GM18870 (cell line): ENCODE results near the gene ANAPC1.
A peak's percentile ranks its signal among the peaks of the same experiment; 100 is the strongest.
"Not testable (repeated sequence)": the region's sequence is repeated elsewhere in the genome, so short reads cannot be mapped to it uniquely, and the experiment has no call there.

Experiments used
- ATAC-seq: cut with Tn5 transposase; IDR thresholded peaks from one replicate; pipeline ENCODE4 v1.9.1; 2021; ENCODE audit warnings: moderate library complexity; ENCODE audit not compliant: unreplicated experiment

ANAPC1 gene

GRCh38 chr2:111883661-111884591 is at the start of gene ANAPC1:
TSS of gene ANAPC1 (minus strand) at chr2:111884193. CDS start at chr2:111880825, 3,368 bp downstream.
- peak; percentile 68 for ATAC-seq

GRCh38 chr2:111932841-111933291 is 48.9 kb upstream of the ANAPC1 start:
- no peak for ATAC-seq

- ATAC-seq: no peak
Observed at GRCh38 chr2:111930875-111931274, 46.9 kb upstream of the ANAPC1 start.

- ATAC-seq: no peak
Observed at GRCh38 chr2:111930409-111930808, 46.4 kb upstream of the ANAPC1 start.

- ATAC-seq: no peak
Observed at GRCh38 chr2:111927723-111928122, 43.7 kb upstream of the ANAPC1 start.

- ATAC-seq: no peak
Observed at GRCh38 chr2:111924617-111925107, 40.7 kb upstream of the ANAPC1 start.

GRCh38 chr2:111923276-111923804 is 39.3 kb upstream of the ANAPC1 start:
- no peak for ATAC-seq

- ATAC-seq: no peak
Observed at GRCh38 chr2:111919794-111920608, 36.0 kb upstream of the ANAPC1 start.

- no peak for ATAC-seq
Observed at GRCh38 chr2:111919365-111919764, 35.4 kb upstream of the ANAPC1 start.

GRCh38 chr2:111918383-111918806 is 34.4 kb upstream of the ANAPC1 start:
- no peak for ATAC-seq

- no peak for ATAC-seq
Observed at GRCh38 chr2:111917106-111917505, 33.1 kb upstream of the ANAPC1 start.

- ATAC-seq: no peak
Observed at GRCh38 chr2:111912547-111912946, 28.6 kb upstream of the ANAPC1 start.

- ATAC-seq: not testable (repeated sequence)
Observed at GRCh38 chr2:111911295-111911977, 27.4 kb upstream of the ANAPC1 start.

GRCh38 chr2:111910609-111911277 is 26.8 kb upstream of the ANAPC1 start:
- no peak for ATAC-seq

- not testable (repeated sequence) for ATAC-seq
Observed at GRCh38 chr2:111909997-111910396, 26.0 kb upstream of the ANAPC1 start.

GRCh38 chr2:111909079-111909478 is 25.1 kb upstream of the ANAPC1 start:
- no peak for ATAC-seq

GRCh38 chr2:111908578-111908977 is 24.6 kb upstream of the ANAPC1 start:
- ATAC-seq: no peak

- ATAC-seq: peak; percentile 72
Observed at GRCh38 chr2:111905990-111906735, 22.2 kb upstream of the ANAPC1 start.

GRCh38 chr2:111905475-111905869 is 21.5 kb upstream of the ANAPC1 start:
- not testable (repeated sequence) for ATAC-seq
